GM21723 (cell line): ENCODE data around the gene TFAP2A.

Experiments
- ATAC-seq: cut with Tn5 transposase; IDR thresholded peaks from one replicate; pipeline ENCODE4 v1.9.1; 2021; ENCODE audit warnings: mild to moderate bottlenecking, moderate library complexity; ENCODE audit not compliant: unreplicated experiment

Gene TFAP2A

DNA sequence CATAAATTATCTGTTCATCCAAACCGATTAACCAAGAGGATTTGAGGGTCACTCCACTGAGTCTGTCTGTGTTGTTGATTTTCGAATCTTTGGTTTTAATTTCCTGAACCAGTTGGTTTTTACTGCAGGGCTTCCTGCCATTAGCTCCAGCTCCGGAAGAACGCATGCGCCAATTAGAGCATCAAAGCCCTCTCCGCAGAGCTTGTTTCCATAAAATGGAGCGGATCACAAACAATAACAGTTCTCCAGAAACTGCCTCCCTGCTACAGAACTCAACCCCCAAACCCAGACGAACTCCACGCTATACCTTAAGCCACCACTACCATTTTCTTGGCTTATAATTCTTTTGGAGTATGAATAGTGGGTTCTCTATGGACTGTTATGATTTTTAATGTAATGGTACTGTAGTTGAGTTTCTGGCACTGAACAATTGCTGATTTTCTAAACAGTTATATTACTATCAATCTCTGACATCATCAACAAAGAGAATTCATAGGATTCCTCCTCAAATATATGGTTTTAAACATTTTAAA, 13.8 kb downstream of the TFAP2A start:
- no peak for ATAC-seq

GRCh38 chr6:10400330-10400729, 14.5 kb downstream of the TFAP2A start:
- no peak for ATAC-seq

DNA sequence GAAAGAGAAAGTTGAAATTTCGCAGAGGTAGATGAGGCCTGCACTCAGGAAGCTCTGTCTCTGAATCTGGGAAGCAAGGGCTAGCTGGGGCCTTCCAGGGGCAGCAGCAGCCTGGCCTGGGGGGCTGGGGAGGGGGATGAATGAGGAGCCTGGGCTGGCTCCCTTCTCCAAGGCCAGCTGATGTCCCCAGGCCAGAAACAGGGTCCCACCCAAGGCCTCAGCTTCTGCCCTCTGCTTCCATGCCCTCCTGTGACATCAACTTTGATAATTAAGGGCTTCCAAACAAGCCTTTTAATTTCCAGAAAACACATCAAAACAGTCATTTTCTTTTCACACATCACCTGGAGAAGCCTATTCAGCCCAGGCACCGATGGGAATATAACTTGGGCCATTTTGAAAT, 15.4 kb downstream of the TFAP2A start:
- ATAC-seq = no peak

DNA sequence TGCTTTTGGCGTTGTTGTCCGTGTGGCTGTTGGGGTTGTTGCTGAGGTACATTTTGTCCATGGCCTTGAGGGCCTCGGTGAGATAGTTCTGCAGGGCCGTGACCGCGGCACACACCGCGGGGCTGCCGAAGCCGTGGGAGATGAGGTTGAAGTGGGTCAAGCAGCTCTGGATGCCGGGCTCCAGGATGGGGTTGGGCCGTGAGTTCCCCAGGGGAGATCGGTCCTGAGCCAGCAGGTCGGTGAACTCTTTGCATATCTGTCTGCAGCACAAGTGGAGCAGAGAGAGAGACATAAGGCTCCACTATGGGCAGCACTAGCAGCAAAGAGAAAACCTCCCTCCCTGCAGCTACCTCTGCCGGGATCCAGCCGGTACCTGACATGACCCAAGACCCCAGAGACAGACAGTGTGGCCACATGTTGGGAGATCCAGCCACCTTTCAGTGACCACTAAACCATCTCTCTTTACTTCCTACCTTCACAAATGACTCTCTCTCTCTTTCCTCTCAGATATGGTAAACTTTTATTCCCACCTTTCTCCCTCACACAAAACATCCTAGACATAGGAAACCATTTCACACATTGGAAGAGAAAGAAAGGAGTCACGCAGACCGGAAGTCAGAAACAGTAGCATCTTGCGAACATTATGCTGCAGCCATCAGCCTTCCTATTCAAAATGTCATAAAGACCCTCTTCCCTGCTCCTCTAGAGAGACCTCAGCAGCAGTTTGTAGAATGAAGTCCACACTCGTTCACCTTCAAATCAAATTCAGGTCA, 16.2 kb downstream of the TFAP2A start:
- ATAC-seq = no peak

GRCh38 chr6:10397756-10398445, 17.0 kb downstream of the TFAP2A start:
- ATAC-seq = no peak

GRCh38 chr6:10396785-10397184, 18.1 kb downstream of the TFAP2A start:
- ATAC-seq = no peak

DNA sequence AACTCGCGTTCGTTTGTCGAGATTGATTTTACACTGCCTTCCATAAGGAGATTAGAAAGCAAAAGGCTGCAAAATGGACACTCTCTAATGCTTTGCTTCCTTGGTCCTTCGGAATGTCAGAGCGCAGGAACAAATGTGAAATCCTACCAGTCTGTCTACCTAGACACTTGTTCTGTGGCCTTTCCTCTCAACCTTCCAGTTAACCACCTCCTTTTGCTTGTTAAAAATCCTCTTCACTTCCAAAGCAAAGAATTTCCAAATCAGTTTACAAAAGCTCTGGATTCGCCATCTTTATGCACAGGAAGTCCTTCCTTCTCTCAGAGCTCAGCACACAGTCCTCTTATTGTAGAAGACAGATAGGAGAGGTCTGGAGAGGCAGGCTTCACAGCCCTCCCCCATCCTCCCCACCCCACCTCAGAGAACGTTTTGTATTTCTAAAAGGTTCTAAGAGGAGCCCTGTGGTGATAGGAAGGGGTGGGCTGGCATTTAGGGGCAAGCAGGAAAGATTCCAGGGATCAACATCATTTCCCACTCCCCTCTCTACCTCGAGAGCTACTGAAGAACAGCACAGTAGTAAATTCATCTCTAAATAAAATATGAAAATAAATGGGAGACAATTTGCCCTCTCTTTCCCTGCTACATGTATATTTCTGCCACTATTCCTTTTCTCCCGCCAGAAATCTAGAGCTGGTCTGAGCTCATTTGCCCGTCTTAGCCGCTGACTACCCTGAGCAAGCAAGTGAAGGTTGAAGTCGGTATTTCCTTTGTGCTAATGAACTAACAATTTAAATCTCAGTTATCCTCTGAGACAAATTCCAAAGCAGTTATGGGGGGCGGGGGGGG, 18.9 kb downstream of the TFAP2A start:
- no peak for ATAC-seq

DNA sequence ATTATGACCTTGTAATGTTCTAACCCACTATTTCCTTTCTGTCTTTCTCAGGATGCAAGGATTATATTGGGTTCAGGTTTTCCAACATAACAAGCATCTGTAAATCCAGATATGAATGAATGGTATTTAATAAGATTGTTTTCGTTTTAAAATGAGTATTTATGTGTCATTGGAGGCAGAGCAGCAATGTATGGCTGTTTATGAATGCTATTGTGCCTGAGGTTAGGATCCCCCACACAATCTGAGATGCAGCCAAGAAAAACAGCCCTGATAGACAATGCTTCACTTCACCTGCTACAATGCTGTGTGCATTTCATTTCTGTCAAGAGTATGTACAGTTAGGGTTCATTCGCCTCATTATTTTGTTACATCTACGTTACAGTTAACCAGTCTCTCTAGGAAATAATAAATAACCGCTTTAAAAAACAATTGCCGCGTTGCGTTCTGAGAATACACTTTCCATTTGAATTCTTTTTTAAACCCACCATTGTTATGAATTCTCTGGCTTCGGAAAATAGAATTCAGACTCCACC, 19.6 kb downstream of the TFAP2A start:
- no peak for ATAC-seq

DNA sequence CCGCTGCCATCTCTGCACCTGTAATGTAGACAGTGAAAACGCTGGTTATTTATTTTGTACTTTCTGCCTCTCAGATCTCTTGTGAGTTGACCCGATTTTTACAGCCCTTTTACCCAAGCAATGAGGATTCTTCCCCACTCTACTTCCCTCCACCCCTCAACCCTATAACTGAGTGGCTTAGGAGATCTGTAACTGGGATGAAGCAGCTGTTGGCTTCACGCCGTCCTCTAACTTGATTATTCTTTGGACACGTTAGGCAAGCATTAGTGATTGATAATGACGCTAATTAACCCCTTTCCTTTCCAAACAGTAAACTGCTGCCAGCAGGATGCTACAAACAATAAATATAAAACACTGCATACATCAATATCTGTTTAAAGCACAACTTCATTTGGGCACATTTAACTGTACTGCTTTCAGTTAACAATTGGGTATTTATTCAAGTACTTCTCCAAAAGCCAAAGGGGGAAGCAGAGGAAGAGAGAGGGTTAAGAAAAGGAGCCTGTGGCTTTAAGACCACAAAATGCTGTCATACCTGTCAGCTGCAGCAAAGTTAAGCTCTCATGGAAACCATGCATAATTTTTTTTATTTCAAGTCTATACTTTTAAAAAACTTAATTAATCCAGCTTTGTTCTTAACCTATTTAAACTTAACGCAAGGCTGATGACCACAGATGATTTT, 21.2 kb downstream of the TFAP2A start:
- ATAC-seq = no peak

- no peak for ATAC-seq
These were observed 23.1 kb downstream of the TFAP2A start for GRCh38 chr6:10391799-10392198.

DNA sequence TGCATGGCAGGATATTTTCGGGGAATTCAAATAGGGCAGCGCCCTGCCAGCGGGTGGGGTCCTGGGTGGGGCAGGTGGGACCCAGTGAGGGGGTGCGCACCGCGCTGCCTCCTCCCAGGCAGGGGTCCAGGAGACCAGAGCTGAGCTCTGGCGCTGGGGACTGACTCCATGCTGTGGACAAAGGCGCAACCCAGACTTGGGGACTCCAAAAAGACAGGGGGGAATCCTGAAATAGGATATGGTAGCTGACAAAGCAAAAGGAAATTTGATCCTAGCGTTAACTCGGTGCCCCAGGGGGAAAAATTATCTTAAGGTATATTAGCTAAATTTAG, 23.6 kb downstream of the TFAP2A start:
- no peak for ATAC-seq

DNA sequence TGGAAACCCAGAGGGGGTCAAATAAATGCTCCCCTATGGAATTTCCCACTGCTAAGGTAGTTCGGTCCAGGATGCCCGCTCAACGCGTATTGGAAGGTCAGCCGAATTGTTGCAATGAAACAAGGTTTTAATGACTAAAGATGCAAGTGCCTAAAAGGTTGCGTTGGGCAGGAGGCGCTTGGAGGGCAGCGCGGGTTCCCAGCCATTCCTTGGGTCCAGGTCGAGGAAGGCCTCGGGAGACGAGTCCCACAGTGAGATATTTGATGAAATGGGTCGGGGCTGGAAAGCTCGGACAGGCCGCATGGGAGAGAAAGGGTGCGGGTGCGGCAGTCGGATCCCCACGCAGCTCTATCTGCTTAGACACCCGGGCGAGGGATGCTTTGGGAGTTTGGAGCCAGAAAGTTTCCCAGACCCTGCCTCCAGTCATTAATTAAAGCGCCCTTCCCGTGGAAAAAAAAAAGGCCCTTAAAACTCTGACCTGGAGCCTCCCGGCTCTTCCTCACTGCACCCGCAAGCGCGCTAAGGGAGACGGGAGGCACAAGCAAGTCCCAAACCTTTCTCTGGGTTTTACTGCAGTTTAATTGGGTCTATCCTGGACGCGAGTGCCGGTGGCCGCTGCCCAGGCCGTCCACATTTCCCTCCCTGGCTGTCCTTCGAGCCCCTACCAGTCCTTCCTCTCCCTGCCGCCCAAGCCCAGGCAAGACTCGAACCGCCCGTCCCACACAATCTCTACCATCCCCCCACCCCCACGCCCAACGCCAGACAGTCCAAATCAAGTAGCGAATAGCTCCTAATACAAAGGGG, 24.2 kb downstream of the TFAP2A start:
- ATAC-seq = no peak

- no peak for ATAC-seq
These were observed 25.0 kb downstream of the TFAP2A start for GRCh38 chr6:10389739-10390494.

GRCh38 chr6:10386756-10387654, 27.9 kb downstream of the TFAP2A start:
- no peak for ATAC-seq

DNA sequence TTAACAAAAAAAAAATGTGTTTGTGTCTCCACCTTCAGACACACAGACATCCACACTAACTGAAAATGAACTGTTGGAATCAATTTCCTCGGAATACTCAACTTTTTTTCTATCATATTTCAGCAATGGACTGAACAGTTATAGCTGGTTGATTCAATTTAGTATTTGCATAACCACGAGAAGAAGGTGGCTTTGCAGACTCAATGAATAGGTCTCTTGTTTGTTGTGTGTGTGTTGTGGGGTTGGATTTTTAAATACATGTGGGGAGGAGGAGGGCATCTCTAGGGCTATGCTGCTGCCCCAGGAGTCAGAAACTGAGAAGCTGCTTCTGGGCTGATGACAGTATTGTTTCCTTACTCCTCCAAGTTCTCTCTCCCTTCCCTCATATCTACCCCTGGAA, 28.7 kb downstream of the TFAP2A start:
- no peak for ATAC-seq

- ATAC-seq = no peak
These were observed 29.2 kb downstream of the TFAP2A start for GRCh38 chr6:10385524-10386132.

- no peak for ATAC-seq
These were observed 30.0 kb downstream of the TFAP2A start for GRCh38 chr6:10384610-10385523.
